ENCODE measurements around the gene LAMB4.

Gene LAMB4

DNA sequence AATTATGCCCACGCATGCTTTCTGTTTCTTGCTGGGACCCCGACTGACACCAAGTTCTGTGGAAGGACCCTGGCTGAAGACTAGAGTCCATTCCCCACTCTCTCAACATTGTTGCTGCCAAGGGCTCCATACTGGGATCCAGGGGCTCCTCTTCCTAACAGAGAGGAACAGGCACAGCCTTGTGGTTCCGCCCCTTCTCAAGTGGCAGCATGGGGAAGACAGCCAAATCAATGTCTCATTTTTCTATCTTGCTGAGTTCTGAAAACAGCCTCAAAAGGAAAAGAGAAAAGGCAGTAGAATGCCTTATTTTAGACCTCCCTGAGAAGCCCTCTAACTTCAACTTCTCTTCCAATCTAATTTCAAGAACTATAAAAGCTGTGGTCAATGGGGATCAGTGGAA lies 103.5 kb downstream of the LAMB4 start:
- no peaks in the 10 kb centered on the region for H3K36me3 ChIP-seq
- H3K4me1 ChIP-seq = peaks cover 0 to 6% (median 0%) of the 10 kb centered on the region in 4 donors
- H3K27me3 ChIP-seq = no peaks in the 10 kb centered on the region
- TF ChIP-seq, protein P1, sequence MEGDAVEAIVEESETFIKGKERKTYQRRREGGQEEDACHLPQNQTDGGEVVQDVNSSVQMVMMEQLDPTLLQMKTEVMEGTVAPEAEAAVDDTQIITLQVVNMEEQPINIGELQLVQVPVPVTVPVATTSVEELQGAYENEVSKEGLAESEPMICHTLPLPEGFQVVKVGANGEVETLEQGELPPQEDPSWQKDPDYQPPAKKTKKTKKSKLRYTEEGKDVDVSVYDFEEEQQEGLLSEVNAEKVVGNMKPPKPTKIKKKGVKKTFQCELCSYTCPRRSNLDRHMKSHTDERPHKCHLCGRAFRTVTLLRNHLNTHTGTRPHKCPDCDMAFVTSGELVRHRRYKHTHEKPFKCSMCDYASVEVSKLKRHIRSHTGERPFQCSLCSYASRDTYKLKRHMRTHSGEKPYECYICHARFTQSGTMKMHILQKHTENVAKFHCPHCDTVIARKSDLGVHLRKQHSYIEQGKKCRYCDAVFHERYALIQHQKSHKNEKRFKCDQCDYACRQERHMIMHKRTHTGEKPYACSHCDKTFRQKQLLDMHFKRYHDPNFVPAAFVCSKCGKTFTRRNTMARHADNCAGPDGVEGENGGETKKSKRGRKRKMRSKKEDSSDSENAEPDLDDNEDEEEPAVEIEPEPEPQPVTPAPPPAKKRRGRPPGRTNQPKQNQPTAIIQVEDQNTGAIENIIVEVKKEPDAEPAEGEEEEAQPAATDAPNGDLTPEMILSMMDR (IDR thresholded peaks at IDR 0.05) = no peak
- H3K4me3 ChIP-seq = no peak overlapping the region
- DNase-seq = no peak
- intact Hi-C loops (cut with DNase I; ENCODE audit: low total_unique reads) = no loop called here
- no peak overlapping the region for H3K27ac ChIP-seq
- H3K9me3 ChIP-seq = no peaks in the 10 kb centered on the region

DNA sequence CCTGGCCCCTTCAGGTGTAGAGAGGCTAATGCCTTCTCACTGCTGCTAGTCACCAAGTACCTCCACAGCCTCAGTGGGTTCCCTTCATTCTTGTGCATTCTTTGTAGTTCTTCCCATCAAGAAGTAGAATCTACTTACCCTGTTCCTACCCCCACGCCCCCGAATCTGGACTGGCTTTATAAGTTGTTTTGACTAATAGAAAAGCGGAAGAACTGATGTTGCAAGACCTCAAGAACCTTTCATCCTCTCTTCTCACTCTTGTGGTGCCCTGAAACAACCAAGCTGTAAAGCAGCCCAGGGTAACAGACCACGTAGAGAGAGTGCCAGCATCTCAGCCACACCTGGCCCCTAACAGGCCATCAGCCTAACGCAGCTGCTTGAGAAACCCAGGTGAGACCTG lies 104.0 kb downstream of the LAMB4 start:
- intact Hi-C loops (cut with DNase I; ENCODE audit: low total_unique reads) = no loop called here
- H3K36me3 ChIP-seq = no peaks in the 10 kb centered on the region
- TF ChIP-seq, protein P1 (IDR thresholded peaks at IDR 0.05) = no peak
- DNase-seq = no peak
- no peaks in the 10 kb centered on the region for H3K27me3 ChIP-seq
- H3K4me3 ChIP-seq = no peak overlapping the region
- no peaks in the 10 kb centered on the region for H3K9me3 ChIP-seq
- H3K27ac ChIP-seq = no peak overlapping the region
- peaks cover 0 to 6% (median 0%) of the 10 kb centered on the region in 4 donors for H3K4me1 ChIP-seq

DNA sequence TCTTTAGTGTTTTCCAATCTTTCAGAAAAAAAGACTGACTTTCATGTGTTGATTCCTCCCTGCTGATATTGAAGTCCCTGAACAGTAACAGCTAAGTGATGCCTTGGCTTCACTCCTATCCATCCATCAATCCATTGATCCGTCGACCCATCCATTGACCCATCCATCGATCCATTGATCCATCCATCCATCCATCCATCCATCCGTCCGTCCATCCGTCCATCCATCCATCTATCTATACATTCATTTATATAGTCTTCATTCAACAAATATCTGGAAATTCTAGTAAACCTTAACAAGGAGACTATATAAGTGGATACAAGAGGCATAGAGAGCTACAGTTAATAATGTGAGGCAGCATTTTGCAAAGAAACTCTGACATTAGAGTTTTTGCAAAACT lies 105.6 kb downstream of the LAMB4 start:
- intact Hi-C loops (cut with DNase I; ENCODE audit: low total_unique reads) = no loop called here
- no peak for DNase-seq
- no peaks in the 10 kb centered on the region for H3K36me3 ChIP-seq

DNA sequence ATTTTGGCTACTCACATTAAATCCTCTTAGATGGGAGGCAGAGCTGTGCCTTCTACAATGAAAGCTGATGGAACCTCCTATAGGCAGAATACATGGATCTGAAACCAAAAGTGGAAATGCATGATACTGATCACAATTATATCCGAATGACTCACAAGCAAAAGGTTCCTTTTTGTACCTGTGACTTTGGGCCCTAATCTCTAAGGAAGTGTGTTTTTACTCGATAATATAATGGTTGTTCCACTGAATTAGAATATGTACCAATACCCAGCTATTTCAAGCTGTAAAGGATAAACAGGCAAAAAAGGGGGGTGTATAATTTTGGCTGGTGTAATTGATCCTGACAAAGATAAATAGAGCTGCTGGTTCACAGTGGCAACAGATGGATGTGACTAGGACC lies 109.6 kb downstream of the LAMB4 start:
- TF ChIP-seq, protein P1 (IDR thresholded peaks at IDR 0.05) = no peak
- H3K27me3 ChIP-seq = no peaks in the 10 kb centered on the region

More for the DNA sequence above, 105.6 kb downstream of the LAMB4 start:
- H3K4me1 ChIP-seq = no peaks in the 10 kb centered on the region
- H3K27me3 ChIP-seq = no peaks in the 10 kb centered on the region
- H3K27ac ChIP-seq = no peak overlapping the region
- TF ChIP-seq, protein P1 (IDR thresholded peaks at IDR 0.05) = no peak
- H3K4me3 ChIP-seq = no peak overlapping the region
- H3K9me3 ChIP-seq = no peaks in the 10 kb centered on the region

DNA sequence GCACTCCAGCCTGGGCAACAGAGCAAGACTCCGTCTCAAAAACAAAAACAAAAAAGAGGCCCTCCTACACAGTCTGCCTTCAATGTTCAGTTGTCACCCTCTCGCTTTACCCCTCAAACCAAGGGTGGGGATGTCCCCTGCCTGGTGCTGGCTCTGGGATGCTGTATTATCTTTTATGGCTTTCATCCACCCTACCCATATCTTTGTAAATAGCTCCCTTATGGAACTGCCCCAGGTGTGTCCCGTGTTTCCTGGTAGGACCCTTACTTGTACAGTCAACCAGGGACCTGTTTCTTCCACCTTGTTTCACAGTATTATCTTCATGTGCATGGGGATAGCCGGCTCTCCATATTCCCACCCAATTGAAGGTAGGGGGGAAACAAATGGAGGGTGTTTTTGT lies 111.5 kb downstream of the LAMB4 start:
- intact Hi-C loops (cut with DNase I; ENCODE audit: low total_unique reads) = no loop called here
- no peak overlapping the region for H3K4me3 ChIP-seq
- no peaks in the 10 kb centered on the region for H3K36me3 ChIP-seq
- no peak for DNase-seq
- no peaks in the 10 kb centered on the region for H3K27me3 ChIP-seq
- TF ChIP-seq, protein P1 (IDR thresholded peaks at IDR 0.05) = no peak
- no peak overlapping the region for H3K27ac ChIP-seq
- no peaks in the 10 kb centered on the region for H3K9me3 ChIP-seq
- H3K4me1 ChIP-seq = no peaks in the 10 kb centered on the region

More for the DNA sequence above, 109.6 kb downstream of the LAMB4 start:
- no peak for DNase-seq
- H3K4me1 ChIP-seq = no peaks in the 10 kb centered on the region
- no peaks in the 10 kb centered on the region for H3K36me3 ChIP-seq
- no peaks in the 10 kb centered on the region for H3K9me3 ChIP-seq
- H3K27ac ChIP-seq = no peak overlapping the region
- H3K4me3 ChIP-seq = no peak overlapping the region
- intact Hi-C loops (cut with DNase I; ENCODE audit: low total_unique reads) = no loop called here

DNA sequence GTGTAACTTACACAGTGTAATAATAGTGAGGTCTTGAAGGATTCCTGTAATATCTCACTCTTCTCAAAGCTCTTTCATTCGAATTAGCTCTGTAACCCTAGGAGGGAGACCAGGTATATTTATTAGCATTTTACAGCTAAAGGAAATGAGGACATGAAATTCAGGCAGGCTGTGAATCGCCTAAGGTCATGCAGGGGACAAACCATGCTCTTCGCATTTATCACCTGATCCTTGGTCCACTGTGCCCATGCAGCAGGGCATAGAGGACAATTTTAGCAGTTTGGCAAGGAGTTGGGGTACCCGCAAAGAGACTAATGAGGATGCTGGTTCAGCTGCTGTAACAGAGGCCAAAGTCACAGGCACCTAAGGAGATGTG lies 112.4 kb downstream of the LAMB4 start:
- no peak overlapping the region for H3K4me3 ChIP-seq
- intact Hi-C loops (cut with DNase I; ENCODE audit: low total_unique reads) = no loop called here
- DNase-seq = no peak

More for the DNA sequence above, 112.4 kb downstream of the LAMB4 start:
- no peaks in the 10 kb centered on the region for H3K4me1 ChIP-seq
- no peaks in the 10 kb centered on the region for H3K9me3 ChIP-seq
- no peaks in the 10 kb centered on the region for H3K36me3 ChIP-seq
- TF ChIP-seq, protein P1 (IDR thresholded peaks at IDR 0.05) = no peak
- no peak overlapping the region for H3K27ac ChIP-seq
- H3K27me3 ChIP-seq = no peaks in the 10 kb centered on the region
